Thyroid gland (tissue), 4 donors: Measurements from ENCODE around the gene GPR3.

Experiments used
- CTCF ChIP-seq, 6 experiments: fragments of 200-600 bp in 3 of 6; fragments of 450-650 bp in 3 of 6; sonication (generic) in 3 of 6; IDR thresholded peaks; one replicate each; pipeline ENCODE4 v1.5.1; 2016 to 2019; ENCODE audit warnings: antibody characterized with exemption in 6 of 6, mild to moderate bottlenecking in 2 of 6, inconsistent platforms in 1 of 6, moderate library complexity in 1 of 6
- POLR2A ChIP-seq, 2 donors: fragments of 450-650 bp; IDR thresholded peaks; one replicate each; pipeline ENCODE4 v1.6.1; 2017; ENCODE audit warnings: antibody characterized with exemption in 2 of 2, mild to moderate bottlenecking in 2 of 2, moderate library complexity in 1 of 2

- TF ChIP-seq CTCF (IDR thresholded peaks at IDR 0.05) (peak; percentile 77 to 95 (median 88)), POLR2A (IDR thresholded peaks at IDR 0.05) (no peak)
These were observed 4.0 kb upstream of the GPR3 start for GRCh38 chr1:27388337-27389005.
